GM13977 (cell line): ENCODE results near the gene CYP19A1.
"Not testable (repeated sequence)": the region's sequence is repeated elsewhere in the genome, so short reads cannot be mapped to it uniquely, and the experiment has no call there.

ENCODE experiments used
- DNase-seq: peaks from one replicate; pipeline ENCODE4 v3.0.0; 2012; ENCODE audit warnings: low spot score
- CTCF ChIP-seq: IDR thresholded peaks from 2 replicates; pipeline ENCODE4 v1.5.1; 2012; ENCODE audit warnings: mild to moderate bottlenecking, control low read depth; ENCODE audit not compliant: insufficient read depth; ENCODE audit errors: extremely low read depth, missing control alignments
- in situ Hi-C: fragments of 300-500 bp; cut with MboI; formaldehyde crosslinking; loops from one replicate; pipeline ENCODE4 v1.12.0; 2022; ENCODE audit warnings: low sequenced_read_pairs, low pct_unique_long_range_greater_than_20kb, mixed read lengths, inconsistent platforms; ENCODE audit not compliant: unreplicated experiment

Gene CYP19A1

GRCh38 chr15:51189669-51190385 is 148.6 kb downstream of the CYP19A1 start:
- no peak for DNase-seq
- TF ChIP-seq CTCF = no peak
- in situ Hi-C loops = no loop called here

GRCh38 chr15:51188791-51189190 is 149.6 kb downstream of the CYP19A1 start:
- DNase-seq, in situ Hi-C loops: not testable (repeated sequence)

GRCh38 chr15:51186891-51187290 is 151.5 kb downstream of the CYP19A1 start:
- no peak for TF ChIP-seq CTCF
- DNase-seq = no peak
- in situ Hi-C loops = no loop called here

- in situ Hi-C loops = no loop called here
- DNase-seq = no peak
- no peak for TF ChIP-seq CTCF
Measured at GRCh38 chr15:51186181-51186705, 152.2 kb downstream of the CYP19A1 start.

- in situ Hi-C loops = no loop called here
- TF ChIP-seq CTCF = no peak
- no peak for DNase-seq
Measured at GRCh38 chr15:51185213-51186159, 152.9 kb downstream of the CYP19A1 start.

GRCh38 chr15:51184627-51185026 is 153.8 kb downstream of the CYP19A1 start:
- DNase-seq = no peak
- TF ChIP-seq CTCF = no peak
- in situ Hi-C loops = no loop called here

GRCh38 chr15:51183076-51183475 is 155.3 kb downstream of the CYP19A1 start:
- in situ Hi-C loops = no loop called here
- no peak for DNase-seq
- no peak for TF ChIP-seq CTCF
